Measurements from ENCODE around the gene UBE2O.

GRCh38 chr17:76376318-76377133, 76.4 kb downstream of the UBE2O start:
- no peak for TF ChIP-seq CTCF (IDR thresholded peaks at IDR 0.05; ENCODE audit: low read length)
- TF ChIP-seq EZH2 (IDR thresholded peaks at IDR 0.05; ENCODE audit: borderline replicate concordance, low read length) = no peak

Measured in OCI-LY1 (cell line).